GM21717 (cell line): ENCODE data around the gene UBIAD1.
A peak's percentile ranks its signal among the peaks of the same experiment; 100 is the strongest.
"Not testable (repeated sequence)": the region's sequence is repeated elsewhere in the genome, so short reads cannot be mapped to it uniquely, and the experiment has no call there.

Experiments
- ATAC-seq: cut with Tn5 transposase; IDR thresholded peaks from one replicate; pipeline ENCODE4 v1.9.1; 2021; ENCODE audit warnings: mild to moderate bottlenecking, moderate library complexity; ENCODE audit not compliant: unreplicated experiment

Gene UBIAD1

GRCh38 chr1:11272832-11273594, at the start of gene UBIAD1:
Gene UBIAD1, plus strand, starts transcription at chr1:11273198. Its CDS starts 334 bp downstream, at chr1:11273532.
- peak; percentile 77 for ATAC-seq

GRCh38 chr1:11227106-11228077, 45.6 kb upstream of the UBIAD1 start:
- ATAC-seq, result no peak

- no peak for ATAC-seq
Measured at GRCh38 chr1:11229203-11229602, 43.8 kb upstream of the UBIAD1 start.

- ATAC-seq, result no peak
Measured at GRCh38 chr1:11233208-11233607, 39.8 kb upstream of the UBIAD1 start.

GRCh38 chr1:11237356-11237755, 35.6 kb upstream of the UBIAD1 start:
- no peak for ATAC-seq

- no peak for ATAC-seq
Measured at GRCh38 chr1:11238311-11238710, 34.7 kb upstream of the UBIAD1 start.

GRCh38 chr1:11245248-11245647, 27.8 kb upstream of the UBIAD1 start:
- no peak for ATAC-seq

GRCh38 chr1:11245904-11246719, 26.9 kb upstream of the UBIAD1 start:
- ATAC-seq, result no peak

GRCh38 chr1:11248169-11248568, 24.8 kb upstream of the UBIAD1 start:
- ATAC-seq, result no peak

- ATAC-seq, result no peak
Measured at GRCh38 chr1:11252538-11252937, 20.5 kb upstream of the UBIAD1 start.

- ATAC-seq, result no peak
Measured at GRCh38 chr1:11253226-11253625, 19.8 kb upstream of the UBIAD1 start.

GRCh38 chr1:11256299-11256698, 16.7 kb upstream of the UBIAD1 start:
- ATAC-seq, result no peak

- ATAC-seq, result peak; percentile 92
Measured at GRCh38 chr1:11262171-11263049, 10.6 kb upstream of the UBIAD1 start, which contains the start of gene MTOR. Gene MTOR, minus strand, starts transcription at chr1:11262551. Its CDS starts 3,142 bp downstream, at chr1:11259409.

GRCh38 chr1:11266268-11267074, 6.5 kb upstream of the UBIAD1 start:
- ATAC-seq, result no peak

- not testable (repeated sequence) for ATAC-seq
Measured at GRCh38 chr1:11267350-11268337, 5.4 kb upstream of the UBIAD1 start.

GRCh38 chr1:11272544-11272831, 510 bp upstream of the UBIAD1 start:
- no peak for ATAC-seq

GRCh38 chr1:11273595-11274234, 717 bp downstream of the UBIAD1 start:
- peak; percentile 23 for ATAC-seq

- ATAC-seq, result no peak
Measured at GRCh38 chr1:11279152-11279551, 6.2 kb downstream of the UBIAD1 start.
